HEK293 (cell line): ENCODE data around the gene AGBL3.

ENCODE experiments used
- CTCF ChIA-PET: fragments of 350-600 bp; formaldehyde crosslinking; extraction: SDS; loops from one replicate; lab custom pipeline; 2021; ENCODE audit warnings: antibody characterized with exemption; lab: Yijun Ruan, JAX
- POLR2A ChIA-PET: fragments of 300-600 bp; formaldehyde crosslinking; extraction: SDS; loops from one replicate; lab custom pipeline; 2020; ENCODE audit warnings: antibody characterized with exemption, inconsistent platforms; lab: Yijun Ruan, JAX
- H3K27ac ChIP-seq: fragments of 200-500 bp; sonication (Bioruptor generic); 2 replicates; pipeline ENCODE4 v1.5.1; 2014; ENCODE audit warnings: low read depth, low read length, control low read depth, inconsistent platforms; ENCODE audit errors: extremely low read depth
- H3K36me3 ChIP-seq, 2 experiments: fragments of 200-500 bp in 1 of 2; sonication (Bioruptor generic) in 1 of 2; 1 replicate in 1 of 2; 2 replicates in 1 of 2; pipeline ENCODE4 v1.5.1; 2014 to 2017; ENCODE audit warnings: inconsistent platforms in 2 of 2, low read length in 2 of 2; ENCODE audit not compliant: control insufficient read depth in 2 of 2, insufficient read depth in 1 of 2
- H3K4me1 ChIP-seq: fragments of 200-500 bp; sonication (Bioruptor generic); 2 replicates; pipeline ENCODE4 v1.5.1; 2014; ENCODE audit warnings: mild to moderate bottlenecking, low read length, inconsistent platforms; ENCODE audit not compliant: control insufficient read depth, insufficient read depth
- H3K4me3 ChIP-seq: 2 replicates; pipeline ENCODE4 v1.5.1; 2011; ENCODE audit warnings: low read depth, mild to moderate bottlenecking, control low read depth, low read length, moderate library complexity
- H3K9me3 ChIP-seq: fragments of 200-500 bp; sonication (Bioruptor generic); 2 replicates; pipeline ENCODE4 v1.5.1; 2014; ENCODE audit warnings: low read depth, low read length, inconsistent platforms; ENCODE audit not compliant: control insufficient read depth, insufficient read depth
- BCL11A ChIP-seq: fragments of 450-650 bp; formaldehyde crosslinking; IDR thresholded peaks from 2 replicates; pipeline ENCODE4 v1.5.1; 2016; ENCODE audit warnings: low read depth, missing biosample characterization, missing genetic modification characterization
- CTCF ChIP-seq: fragments of 450-650 bp; formaldehyde crosslinking; IDR thresholded peaks from 2 replicates; pipeline ENCODE4 v1.5.1; 2016; ENCODE audit warnings: missing biosample characterization, missing genetic modification characterization
- FEZF1 ChIP-seq: fragments of 450-650 bp; formaldehyde crosslinking; IDR thresholded peaks from 2 replicates; pipeline ENCODE4 v1.5.1; 2016; ENCODE audit warnings: missing biosample characterization, missing genetic modification characterization
- IKZF3 ChIP-seq: fragments of 450-650 bp; IDR thresholded peaks from 2 replicates; pipeline ENCODE4 v1.5.0; 2018; ENCODE audit warnings: missing biosample characterization, mild to moderate bottlenecking, missing genetic modification characterization, moderate library complexity
- MEIS1 ChIP-seq: sonication (generic); formaldehyde crosslinking; IDR thresholded peaks from 2 replicates; pipeline ENCODE4 v1.8.1; 2022; ENCODE audit warnings: missing genetic modification reagents, mild to moderate bottlenecking, borderline replicate concordance
- REST ChIP-seq: fragments of 450-650 bp; formaldehyde crosslinking; IDR thresholded peaks from 2 replicates; pipeline ENCODE4 v1.5.1; 2016; ENCODE audit warnings: missing biosample characterization, missing genetic modification characterization
- ZNF114 ChIP-seq: fragments of 450-650 bp; formaldehyde crosslinking; IDR thresholded peaks from 2 replicates; pipeline ENCODE4 v1.5.0; 2017; ENCODE audit warnings: missing biosample characterization, missing genetic modification characterization
- ZNF214 ChIP-seq: fragments of 450-650 bp; formaldehyde crosslinking; IDR thresholded peaks from 2 replicates; pipeline ENCODE4 v1.5.1; 2017; ENCODE audit warnings: missing biosample characterization, mild to moderate bottlenecking, missing genetic modification characterization, borderline replicate concordance
- ZNF24 ChIP-seq: fragments of 450-650 bp; formaldehyde crosslinking; IDR thresholded peaks from 2 replicates; pipeline ENCODE4 v1.5.1; 2016; ENCODE audit warnings: missing biosample characterization, missing genetic modification characterization
- ZNF366 ChIP-seq: fragments of 450-650 bp; formaldehyde crosslinking; conservative IDR thresholded peaks from 2 replicates; pipeline ENCODE4 v1.5.1; 2016; ENCODE audit warnings: missing biosample characterization, missing genetic modification characterization
- ZNF433 ChIP-seq: fragments of 450-650 bp; formaldehyde crosslinking; IDR thresholded peaks from 2 replicates; pipeline ENCODE4 v1.5.1; 2016; ENCODE audit warnings: missing biosample characterization, missing genetic modification characterization, low read depth
- ZNF473 ChIP-seq: fragments of 450-650 bp; formaldehyde crosslinking; IDR thresholded peaks from 2 replicates; pipeline ENCODE4 v1.5.1; 2017; ENCODE audit warnings: missing biosample characterization, missing genetic modification characterization
- ZNF521 ChIP-seq: fragments of 450-650 bp; formaldehyde crosslinking; IDR thresholded peaks from 2 replicates; pipeline ENCODE4 v1.5.1; 2017; ENCODE audit warnings: missing biosample characterization, mild to moderate bottlenecking, missing genetic modification characterization
- ZNF707 ChIP-seq: fragments of 450-650 bp; formaldehyde crosslinking; IDR thresholded peaks from 2 replicates; pipeline ENCODE4 v1.5.1; 2016; ENCODE audit warnings: missing biosample characterization, missing genetic modification characterization
- ZSCAN16 ChIP-seq: fragments of 450-650 bp; formaldehyde crosslinking; IDR thresholded peaks from 2 replicates; pipeline ENCODE4 v1.5.1; 2016; ENCODE audit warnings: missing biosample characterization, missing genetic modification characterization
- ZSCAN23 ChIP-seq: fragments of 450-650 bp; formaldehyde crosslinking; IDR thresholded peaks from 2 replicates; pipeline ENCODE4 v1.5.1; 2016; ENCODE audit warnings: missing biosample characterization, missing genetic modification characterization
- TF ChIP-seq, protein P1 (sequence below): fragments of 450-650 bp; IDR thresholded peaks from 2 replicates; pipeline ENCODE4 v1.5.1; 2018; ENCODE audit warnings: missing biosample characterization, missing genetic modification characterization
- TF ChIP-seq, protein P2 (sequence below): fragments of 450-650 bp; formaldehyde crosslinking; IDR thresholded peaks from 2 replicates; pipeline ENCODE4 v1.5.1; 2016; ENCODE audit warnings: missing biosample characterization, missing genetic modification characterization
- TF ChIP-seq, protein P3 (sequence below): fragments of 450-650 bp; formaldehyde crosslinking; IDR thresholded peaks from 2 replicates; pipeline ENCODE4 v1.5.1; 2016; ENCODE audit warnings: missing biosample characterization, missing genetic modification characterization

Gene AGBL3

GRCh38 chr7:135078051-135078450 is 91.7 kb downstream of the AGBL3 start:
- no peaks in the 10 kb centered on the region for H3K36me3 ChIP-seq
- H3K9me3 ChIP-seq, result no peaks in the 10 kb centered on the region
- no peak overlapping the region for H3K4me3 ChIP-seq
- TF ChIP-seq IKZF3 (tag by site-specific recombination), result no peak
- no peak for TF ChIP-seq ZNF214 (tag by site-specific recombination)
- TF ChIP-seq MEIS1, result no peak
- TF ChIP-seq ZSCAN23, result no peak
- TF ChIP-seq, protein P1, sequence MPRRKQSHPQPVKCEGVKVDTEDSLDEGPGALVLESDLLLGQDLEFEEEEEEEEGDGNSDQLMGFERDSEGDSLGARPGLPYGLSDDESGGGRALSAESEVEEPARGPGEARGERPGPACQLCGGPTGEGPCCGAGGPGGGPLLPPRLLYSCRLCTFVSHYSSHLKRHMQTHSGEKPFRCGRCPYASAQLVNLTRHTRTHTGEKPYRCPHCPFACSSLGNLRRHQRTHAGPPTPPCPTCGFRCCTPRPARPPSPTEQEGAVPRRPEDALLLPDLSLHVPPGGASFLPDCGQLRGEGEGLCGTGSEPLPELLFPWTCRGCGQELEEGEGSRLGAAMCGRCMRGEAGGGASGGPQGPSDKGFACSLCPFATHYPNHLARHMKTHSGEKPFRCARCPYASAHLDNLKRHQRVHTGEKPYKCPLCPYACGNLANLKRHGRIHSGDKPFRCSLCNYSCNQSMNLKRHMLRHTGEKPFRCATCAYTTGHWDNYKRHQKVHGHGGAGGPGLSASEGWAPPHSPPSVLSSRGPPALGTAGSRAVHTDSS (tag by site-specific recombination), result no peak
- TF ChIP-seq ZNF433 (tag by site-specific recombination), result no peak
- no peak for TF ChIP-seq ZNF473 (tag by site-specific recombination)
- TF ChIP-seq ZNF521 (tag by site-specific recombination), result no peak
- TF ChIP-seq FEZF1 (tag by site-specific recombination), result no peak
- TF ChIP-seq, protein P2, sequence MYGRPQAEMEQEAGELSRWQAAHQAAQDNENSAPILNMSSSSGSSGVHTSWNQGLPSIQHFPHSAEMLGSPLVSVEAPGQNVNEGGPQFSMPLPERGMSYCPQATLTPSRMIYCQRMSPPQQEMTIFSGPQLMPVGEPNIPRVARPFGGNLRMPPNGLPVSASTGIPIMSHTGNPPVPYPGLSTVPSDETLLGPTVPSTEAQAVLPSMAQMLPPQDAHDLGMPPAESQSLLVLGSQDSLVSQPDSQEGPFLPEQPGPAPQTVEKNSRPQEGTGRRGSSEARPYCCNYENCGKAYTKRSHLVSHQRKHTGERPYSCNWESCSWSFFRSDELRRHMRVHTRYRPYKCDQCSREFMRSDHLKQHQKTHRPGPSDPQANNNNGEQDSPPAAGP, result no peak
- TF ChIP-seq ZNF24, result no peak
- no peak for TF ChIP-seq REST (tag by site-specific recombination)
- TF ChIP-seq ZNF366 (tag by site-specific recombination), result no peak
- H3K4me1 ChIP-seq, result no peaks in the 10 kb centered on the region
- ChIA-PET CTCF (interaction anchor here (0.8 kb wide), 1 partner anchor 30 kb away, joined by 3 read pairs; no protein-coding TSS in a partner anchor), POLR2A (no interaction called here)
- no peak overlapping the region for H3K27ac ChIP-seq

GRCh38 chr7:135079068-135079467 is 92.8 kb downstream of the AGBL3 start:
- TF ChIP-seq ZNF707 (tag by site-specific recombination) (no peak), REST (tag by site-specific recombination) (no peak), ZNF214 (tag by site-specific recombination) (no peak), ZSCAN16 (tag by site-specific recombination) (no peak), CTCF (no peak), BCL11A (tag by site-specific recombination) (no peak), ZNF521 (tag by site-specific recombination) (no peak), ZNF114 (no peak)
- TF ChIP-seq, protein P3, sequence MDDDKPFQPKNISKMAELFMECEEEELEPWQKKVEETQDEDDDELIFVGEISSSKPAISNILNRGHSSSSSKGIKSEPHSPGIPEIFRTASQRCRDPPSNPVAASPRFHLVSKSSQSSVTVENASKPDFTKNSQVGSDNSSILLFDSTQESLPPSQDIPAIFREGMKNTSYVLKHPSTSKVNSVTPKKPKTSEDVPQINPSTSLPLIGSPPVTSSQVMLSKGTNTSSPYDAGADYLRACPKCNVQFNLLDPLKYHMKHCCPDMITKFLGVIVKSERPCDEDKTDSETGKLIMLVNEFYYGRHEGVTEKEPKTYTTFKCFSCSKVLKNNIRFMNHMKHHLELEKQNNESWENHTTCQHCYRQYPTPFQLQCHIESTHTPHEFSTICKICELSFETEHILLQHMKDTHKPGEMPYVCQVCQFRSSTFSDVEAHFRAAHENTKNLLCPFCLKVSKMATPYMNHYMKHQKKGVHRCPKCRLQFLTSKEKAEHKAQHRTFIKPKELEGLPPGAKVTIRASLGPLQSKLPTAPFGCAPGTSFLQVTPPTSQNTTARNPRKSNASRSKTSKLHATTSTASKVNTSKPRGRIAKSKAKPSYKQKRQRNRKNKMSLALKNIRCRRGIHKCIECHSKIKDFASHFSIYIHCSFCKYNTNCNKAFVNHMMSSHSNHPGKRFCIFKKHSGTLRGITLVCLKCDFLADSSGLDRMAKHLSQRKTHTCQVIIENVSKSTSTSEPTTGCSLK (tag by site-specific recombination), result no peak
- Histone ChIP-seq H3K27ac (no peak overlapping the region), H3K9me3 (no peaks in the 10 kb centered on the region), H3K36me3 (no peaks in the 10 kb centered on the region), H3K4me1 (no peaks in the 10 kb centered on the region), H3K4me3 (no peak overlapping the region)
- ChIA-PET POLR2A (no interaction called here), CTCF (no interaction called here)
